HepG2 (cell line): ENCODE measurements around the gene IKZF4. TPM values are rescaled to one million over a fixed set of nuclear protein-coding genes. Genes with fewer than 3 reads are reported as not detected.

Experiments
- ARHGAP35 ChIP-seq: sonication (generic); formaldehyde crosslinking; IDR thresholded peaks from 2 replicates; pipeline ENCODE4 v1.9.0; 2022; ENCODE audit warnings: mild to moderate bottlenecking, inconsistent platforms, moderate library complexity, missing genetic modification reagents, borderline replicate concordance
- BRD4 ChIP-seq: sonication (generic); formaldehyde crosslinking; IDR thresholded peaks from 2 replicates; pipeline ENCODE4 v1.4.0; 2020; ENCODE audit warnings: missing genetic modification reagents
- EZH2 ChIP-seq: conservative IDR thresholded peaks from 2 replicates; pipeline ENCODE4 v1.6.1; 2012; ENCODE audit warnings: mild to moderate bottlenecking, low read depth, low read length, moderate library complexity
- FOXK1 ChIP-seq: sonication (generic); formaldehyde crosslinking; IDR thresholded peaks from 2 replicates; pipeline ENCODE4 v1.4.0; 2020; ENCODE audit warnings: low read depth, missing genetic modification reagents, borderline replicate concordance
- GABPB1 ChIP-seq: IDR thresholded peaks from 2 replicates; pipeline ENCODE4 v1.6.1; 2016; ENCODE audit warnings: mild to moderate bottlenecking, missing genetic modification reagents, moderate library complexity, missing compliant biosample characterization
- NCOR1 ChIP-seq: fragments of 200-600 bp; sonication (generic); IDR thresholded peaks from 2 replicates; pipeline ENCODE4 v1.7.0; 2017; ENCODE audit warnings: antibody characterized with exemption, low read length, borderline replicate concordance
- NFKB2 ChIP-seq: sonication (generic); formaldehyde crosslinking; IDR thresholded peaks from 2 replicates; pipeline ENCODE4 v1.4.0; 2020; ENCODE audit warnings: missing genetic modification reagents, borderline replicate concordance
- NR1H2 ChIP-seq: sonication (generic); formaldehyde crosslinking; IDR thresholded peaks from 2 replicates; pipeline ENCODE4 v1.8.1; 2022; ENCODE audit warnings: low read depth, missing genetic modification reagents, borderline replicate concordance
- NR2F6 ChIP-seq, 2 experiments: IDR thresholded peaks; 2 replicates each; pipeline ENCODE4 v1.6.1; 2016; ENCODE audit warnings: antibody characterized with exemption in 1 of 2, mild to moderate bottlenecking in 1 of 2
- ONECUT2 ChIP-seq: sonication (generic); formaldehyde crosslinking; IDR thresholded peaks from 2 replicates; pipeline ENCODE4 v1.4.0; 2020; ENCODE audit warnings: missing genetic modification reagents
- SNRNP70 ChIP-seq: fragments of 200-400 bp; formaldehyde crosslinking; IDR thresholded peaks from 2 replicates; pipeline ENCODE4 v1.6.1; 2017; ENCODE audit warnings: mild to moderate bottlenecking, low read depth, low read length, moderate library complexity
- SP5 ChIP-seq: IDR thresholded peaks from 2 replicates; pipeline ENCODE4 v1.6.1; 2016; ENCODE audit warnings: low read depth, borderline replicate concordance
- TCF7L2 ChIP-seq: IDR thresholded peaks from 2 replicates; pipeline ENCODE4 v1.6.1; 2011; ENCODE audit warnings: mild to moderate bottlenecking, low read depth, low read length, moderate library complexity
- THAP8 ChIP-seq: sonication (generic); formaldehyde crosslinking; IDR thresholded peaks from 2 replicates; pipeline ENCODE4 v1.5.1; 2020; ENCODE audit warnings: missing genetic modification reagents, mild to moderate bottlenecking, borderline replicate concordance
- THRA ChIP-seq: sonication (generic); formaldehyde crosslinking; IDR thresholded peaks from 2 replicates; pipeline ENCODE4 v1.4.0; 2020; ENCODE audit warnings: missing genetic modification reagents, borderline replicate concordance
- ZMYM2 ChIP-seq: sonication (generic); formaldehyde crosslinking; IDR thresholded peaks from 2 replicates; pipeline ENCODE4 v1.8.0; 2022; ENCODE audit warnings: mild to moderate bottlenecking, missing genetic modification reagents
- ZNF138 ChIP-seq: sonication (generic); formaldehyde crosslinking; IDR thresholded peaks from 2 replicates; pipeline ENCODE4 v1.5.0; 2020; ENCODE audit warnings: mild to moderate bottlenecking, low read depth, missing genetic modification reagents
- ZNF292 ChIP-seq: sonication (generic); formaldehyde crosslinking; IDR thresholded peaks from 2 replicates; pipeline ENCODE4 v1.8.1; 2022; ENCODE audit warnings: mild to moderate bottlenecking, low read depth, missing genetic modification reagents, borderline replicate concordance
- ZNF512B ChIP-seq: sonication (generic); formaldehyde crosslinking; IDR thresholded peaks from 2 replicates; pipeline ENCODE4 v1.5.1; 2020; ENCODE audit warnings: missing genetic modification reagents, mild to moderate bottlenecking, borderline replicate concordance
- ZNF552 ChIP-seq: sonication (generic); formaldehyde crosslinking; IDR thresholded peaks from 2 replicates; pipeline ENCODE4 v1.9.0; 2022; ENCODE audit warnings: missing genetic modification reagents, mild to moderate bottlenecking, borderline replicate concordance
- ZSCAN29 ChIP-seq: sonication (generic); formaldehyde crosslinking; conservative IDR thresholded peaks from 2 replicates; pipeline ENCODE4 v1.4.0; 2020; ENCODE audit warnings: mild to moderate bottlenecking, missing genetic modification reagents
- ZUFSP ChIP-seq: sonication (generic); formaldehyde crosslinking; IDR thresholded peaks from 2 replicates; pipeline ENCODE4 v1.9.0; 2021; ENCODE audit warnings: missing genetic modification reagents, mild to moderate bottlenecking, borderline replicate concordance
- polyA plus RNA-seq, 8 experiments: library from polyadenylated mRNA; depleted of rRNA in 3 of 8; stranded (reverse) in 7 of 8; unstranded in 1 of 8; fragments of >200 nt; fragmentation: Illumina TruSeq in 4 of 8; extraction: Trizol in 4 of 8; gene quantifications; 2 replicates each; pipeline versions ENCODE4 v1.2.1 to v1.2.3, GENCODE V29; 2011 to 2016; ENCODE audit warnings: low read depth in 4 of 8, missing spikeins in 1 of 8, mixed read lengths in 1 of 8; ENCODE audit not compliant: insufficient read depth in 1 of 8
- total RNA-seq, 5 experiments: library from RNA; depleted of rRNA; stranded (reverse); fragments of >200 nt; fragmentation: Illumina TruSeq; extraction: Trizol; gene quantifications; 2 replicates each; pipeline ENCODE4 v1.2.3, GENCODE V29; 2016; ENCODE audit warnings: low read depth in 1 of 5

Gene IKZF4
- total and polyA plus RNA-seq, 2 of the 13 experiments (the other 11 are each of a cell fraction or from before 2014, with no cell fraction given), result 0.58 to 2.2 TPM

GRCh38 chr12:55996715-55997534 lies 23.9 kb upstream of the IKZF4 start, which contains the start of gene SUOX (continued):
- TF ChIP-seq ZNF552 (CRISPR knock-in tag) (no peak), ZNF292 (peak; percentile 70; the same call in 1 of the 2 replicates), ARHGAP35 (CRISPR knock-in tag) (no peak), ONECUT2 (CRISPR knock-in tag) (no peak), NR2F6 (IDR thresholded peaks at IDR 0.05) (no peak), NR2F6 (CRISPR knock-in tag; IDR thresholded peaks at IDR 0.05) (peak; percentile 19; the same call in 1 of the 2 replicates), NR1H2 (CRISPR knock-in tag) (no peak), NCOR1 (peak; percentile 85; the same call in 1 of the 2 replicates), ZSCAN29 (CRISPR knock-in tag) (no peak), GABPB1 (CRISPR knock-in tag) (peak; percentile 61; the same call in 1 of the 2 replicates), ZMYM2 (CRISPR knock-in tag) (no peak), SNRNP70 (no peak), NFKB2 (peak; percentile 69; the same call in 1 of the 2 replicates), EZH2 (no peak), SP5 (CRISPR knock-in tag) (peak; percentile 47; the same call in 1 of the 2 replicates), THAP8 (CRISPR knock-in tag) (no peak), THRA (CRISPR knock-in tag) (peak; percentile 30; the same call in 1 of the 2 replicates), TCF7L2 (no peak), FOXK1 (CRISPR knock-in tag) (peak; percentile 16; the same call in 1 of the 2 replicates), ZUFSP (no peak), ZNF138 (CRISPR knock-in tag) (no peak), BRD4 (CRISPR knock-in tag) (peak; percentile 75), ZNF512B (CRISPR knock-in tag) (no peak)
